GM12873 (cell line): ENCODE measurements around the gene RBM43.

Experiments used
- CTCF ChIP-seq: IDR thresholded peaks from 2 replicates; pipeline ENCODE4 v1.5.1; 2012; ENCODE audit warnings: low read depth, mild to moderate bottlenecking, moderate library complexity, low read length, control low read depth; ENCODE audit not compliant: insufficient read depth; ENCODE audit errors: missing control alignments

Gene RBM43

GRCh38 chr2:151292546-151292945, 30.9 kb upstream of the RBM43 start:
- no peak for TF ChIP-seq CTCF

- no peak for TF ChIP-seq CTCF
These were observed 30.5 kb upstream of the RBM43 start for GRCh38 chr2:151292141-151292540.

- TF ChIP-seq CTCF, result no peak
These were observed 29.6 kb upstream of the RBM43 start for GRCh38 chr2:151291224-151291623.

GRCh38 chr2:151289972-151290866, 28.6 kb upstream of the RBM43 start:
- TF ChIP-seq CTCF, result no peak

GRCh38 chr2:151287513-151288250, 26.0 kb upstream of the RBM43 start:
- TF ChIP-seq CTCF, result no peak

- no peak for TF ChIP-seq CTCF
These were observed 20.7 kb upstream of the RBM43 start for GRCh38 chr2:151282401-151282800.

- no peak for TF ChIP-seq CTCF
These were observed 18.6 kb upstream of the RBM43 start for GRCh38 chr2:151280271-151280670.
